Measurements from ENCODE around the gene ZBTB16. TPM values are rescaled to one million over a fixed set of nuclear protein-coding genes. Genes with fewer than 3 reads are reported as not detected.

The ZBTB16 gene
- polyA plus RNA-seq, 1 donor (not counting 4 experiments of a cell fraction or from before 2014, with no cell fraction given): 0.18 TPM

- no peak overlapping the region for H3K9ac ChIP-seq (ENCODE audit: control insufficient read depth, extremely low read depth, insufficient read depth, low read length)
- no peak for TF ChIP-seq CTCF (optimal IDR thresholded peaks at IDR 0.05 in 1 of 3, IDR thresholded peaks at IDR 0.05 in 1 of 3, conservative IDR thresholded peaks at IDR 0.05 in 1 of 3; ENCODE audit: extremely low read depth in 1 of 3, insufficient read depth in 2 of 3, low read length in 3 of 3)
- TF ChIP-seq EZH2 (IDR thresholded peaks at IDR 0.05; ENCODE audit: low read length): no peak
- no peak overlapping the region for H3K4me3 ChIP-seq (ENCODE audit: control insufficient read depth in 2 of 3, extremely low read depth in 1 of 3, insufficient read depth in 2 of 3, low read depth in 1 of 3, low read length in 3 of 3)
- no peak overlapping the region for H2AFZ ChIP-seq (ENCODE audit: control insufficient read depth, low read length)
- DNase-seq (ENCODE audit: low read depth, low spot score): no peak
- H3K4me2 ChIP-seq (ENCODE audit: control insufficient read depth, extremely low read depth, insufficient read depth, low read depth, low read length): no peak overlapping the region
- H3K79me2 ChIP-seq (ENCODE audit: control insufficient read depth, insufficient read depth, low read length): no peaks in the 10 kb centered on the region
- no peaks in the 10 kb centered on the region for H3K36me3 ChIP-seq (ENCODE audit: control insufficient read depth in 2 of 2, extremely low read depth in 1 of 2, insufficient read depth in 2 of 2, low read length in 2 of 2)
- H3K27ac ChIP-seq (ENCODE audit: control insufficient read depth, insufficient read depth, low read length): no peak overlapping the region
- H3K9me1 ChIP-seq (ENCODE audit: control insufficient read depth, extremely low read depth, insufficient read depth, low read length): no peaks in the 10 kb centered on the region
- no peaks in the 10 kb centered on the region for H4K20me1 ChIP-seq (ENCODE audit: control insufficient read depth, extremely low read depth, insufficient read depth, low read length)
- peaks cover 9% of the 10 kb centered on the region for H3K27me3 ChIP-seq (ENCODE audit: control insufficient read depth, extremely low read depth, insufficient read depth, low read length)
- FAIRE-seq: no peak
- H3K9me3 ChIP-seq (ENCODE audit: control insufficient read depth, low read depth, low read length): no peaks in the 10 kb centered on the region
- H3K4me1 ChIP-seq (ENCODE audit: control insufficient read depth, extremely low read depth, insufficient read depth, low read length): no peaks in the 10 kb centered on the region
- dilution Hi-C loops (cut with MboI; ENCODE audit: extremely low pct_ligation_motif_present, low sequenced_read_pairs): no loop called here
Measured at GRCh38 chr11:114088836-114089235, 29.3 kb downstream of the ZBTB16 start.

- H3K4me1 ChIP-seq (ENCODE audit: control insufficient read depth, extremely low read depth, insufficient read depth, low read length): no peaks in the 10 kb centered on the region
- no peak for FAIRE-seq
- H3K4me2 ChIP-seq (ENCODE audit: control insufficient read depth, extremely low read depth, insufficient read depth, low read depth, low read length): no peak overlapping the region
- H2AFZ ChIP-seq (ENCODE audit: control insufficient read depth, low read length): no peak overlapping the region
- H3K36me3 ChIP-seq (ENCODE audit: control insufficient read depth in 2 of 2, extremely low read depth in 1 of 2, insufficient read depth in 2 of 2, low read length in 2 of 2): no peaks in the 10 kb centered on the region
- no peaks in the 10 kb centered on the region for H3K79me2 ChIP-seq (ENCODE audit: control insufficient read depth, insufficient read depth, low read length)
- H3K9me1 ChIP-seq (ENCODE audit: control insufficient read depth, extremely low read depth, insufficient read depth, low read length): no peaks in the 10 kb centered on the region
- H3K27me3 ChIP-seq (ENCODE audit: control insufficient read depth, extremely low read depth, insufficient read depth, low read length): peaks cover 9% of the 10 kb centered on the region
- no peaks in the 10 kb centered on the region for H3K9me3 ChIP-seq (ENCODE audit: control insufficient read depth, low read depth, low read length)
- H3K9ac ChIP-seq (ENCODE audit: control insufficient read depth, extremely low read depth, insufficient read depth, low read length): no peak overlapping the region
- H3K4me3 ChIP-seq (ENCODE audit: control insufficient read depth in 2 of 3, extremely low read depth in 1 of 3, insufficient read depth in 2 of 3, low read depth in 1 of 3, low read length in 3 of 3): no peak overlapping the region
- no peak overlapping the region for H3K27ac ChIP-seq (ENCODE audit: control insufficient read depth, insufficient read depth, low read length)
- dilution Hi-C loops (cut with MboI; ENCODE audit: extremely low pct_ligation_motif_present, low sequenced_read_pairs): no loop called here
- no peak for DNase-seq (ENCODE audit: low read depth, low spot score)
- TF ChIP-seq EZH2 (IDR thresholded peaks at IDR 0.05; ENCODE audit: low read length) (no peak), CTCF (optimal IDR thresholded peaks at IDR 0.05 in 1 of 3, IDR thresholded peaks at IDR 0.05 in 1 of 3, conservative IDR thresholded peaks at IDR 0.05 in 1 of 3; ENCODE audit: extremely low read depth in 1 of 3, insufficient read depth in 2 of 3, low read length in 3 of 3) (no peak)
- no peaks in the 10 kb centered on the region for H4K20me1 ChIP-seq (ENCODE audit: control insufficient read depth, extremely low read depth, insufficient read depth, low read length)
Measured at GRCh38 chr11:114089748-114090147, 30.2 kb downstream of the ZBTB16 start.
